HT-29 (cell line): ENCODE results near the gene TMEM59L. TPM values are rescaled to one million over a fixed set of nuclear protein-coding genes. Genes with fewer than 3 reads are reported as not detected.
A peak's percentile ranks its signal among the peaks of the same experiment; 100 is the strongest.

ENCODE experiments used
- DNase-seq: peaks from one replicate; pipeline ENCODE4 v3.0.0-alpha.2; 2015; ENCODE audit warnings: low spot score
- total RNA-seq: library from RNA; depleted of rRNA; stranded (reverse); fragments of >200 nt; shearing (Covaris generic); gene quantifications from 2 replicates; pipeline ENCODE4 v1.2.3, GENCODE V29; 2014

Gene TMEM59L
- total RNA-seq, 1 experiment from 2014 or later: not detected

DNA sequence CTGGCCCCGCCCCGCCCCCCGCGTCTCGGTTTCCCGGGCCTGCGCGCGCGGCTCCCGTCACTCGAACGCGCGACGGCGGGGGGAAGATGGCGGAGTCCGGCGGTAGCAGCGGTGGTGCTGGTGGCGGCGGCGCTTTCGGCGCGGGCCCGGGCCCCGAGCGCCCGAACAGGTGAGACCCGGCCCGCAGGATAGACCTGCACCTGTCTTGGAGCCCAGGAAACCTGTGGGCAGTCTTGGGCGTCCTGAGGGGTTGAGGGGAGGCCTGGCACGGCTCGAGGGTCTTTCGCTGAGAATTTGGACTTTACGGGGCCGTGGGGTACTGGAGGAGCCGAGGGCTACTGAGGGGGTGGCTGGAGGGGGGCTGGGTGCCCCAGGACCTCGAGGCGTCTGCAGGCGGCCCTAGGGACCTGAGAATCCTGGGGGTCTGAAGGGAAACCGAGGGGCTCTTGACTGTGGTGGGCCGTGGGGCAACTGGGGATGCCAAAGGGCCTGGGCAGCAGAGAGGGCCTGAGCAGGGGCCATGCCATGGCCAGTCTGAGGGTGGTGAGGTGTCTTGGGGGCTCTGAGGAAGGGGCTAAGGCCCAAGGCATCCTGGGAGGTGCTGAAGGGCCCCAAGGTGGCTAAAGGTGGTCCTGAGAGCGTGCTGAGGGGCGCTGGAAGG is 24.4 kb downstream of the TMEM59L start, which contains the start of gene KLHL26:
TSS of gene KLHL26 (plus strand) at position 60 of the 661 bp plus-strand sequence. CDS start at position 87, 27 bp downstream.
- DNase-seq: no peak

- DNase-seq: peak; percentile 46
These were observed 25.3 kb downstream of the TMEM59L start for GRCh38 chr19:18637673-18638630.

GRCh38 chr19:18639706-18640243 is 27.1 kb downstream of the TMEM59L start:
- no peak for DNase-seq

GRCh38 chr19:18644196-18645034 is 31.7 kb downstream of the TMEM59L start:
- DNase-seq: no peak

DNA sequence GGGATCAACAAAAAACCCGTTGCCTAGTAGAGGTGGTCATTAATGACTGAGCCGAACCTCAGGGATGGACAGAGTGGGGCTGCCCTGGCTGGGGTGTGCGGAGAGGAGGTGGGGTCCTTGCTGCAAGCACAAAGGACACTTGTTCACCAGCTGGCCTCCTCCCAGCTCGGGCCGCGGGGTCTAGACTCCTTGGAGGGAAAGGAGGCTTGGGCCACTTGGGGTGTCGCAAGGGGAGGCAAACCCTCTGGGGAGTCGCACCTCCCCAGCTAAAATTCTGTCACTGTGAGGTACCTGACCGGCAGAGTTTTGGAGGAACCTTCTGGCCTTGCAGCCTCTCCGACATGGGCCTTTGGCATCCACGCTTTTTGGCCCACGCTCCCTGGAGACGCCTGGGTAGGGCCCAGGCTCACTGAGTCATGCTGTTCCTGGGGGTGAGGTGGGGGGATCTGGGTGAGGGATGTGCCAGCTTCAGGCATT is 32.4 kb downstream of the TMEM59L start:
- DNase-seq: no peak

GRCh38 chr19:18646535-18647370 is 34.1 kb downstream of the TMEM59L start:
- no peak for DNase-seq

DNA sequence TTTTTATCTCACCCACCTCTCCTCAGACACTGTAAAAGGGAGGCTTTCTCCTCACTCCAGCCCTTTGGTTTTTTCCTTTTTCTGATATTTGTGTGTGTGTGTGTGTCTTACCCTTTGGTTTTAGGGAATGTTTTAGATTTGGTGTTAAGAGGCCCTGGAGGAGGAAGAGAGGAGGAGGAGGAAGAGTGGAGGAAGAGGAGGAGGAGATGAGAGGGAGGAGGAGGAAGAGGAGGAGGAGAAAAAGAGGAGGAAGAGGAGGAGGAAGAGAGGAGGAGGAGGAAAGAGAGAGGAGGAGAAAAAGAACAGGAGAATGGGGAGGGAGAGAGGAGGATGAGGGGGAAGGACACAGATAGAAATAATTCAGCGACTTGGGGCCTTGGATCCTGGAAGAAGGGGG is 34.7 kb downstream of the TMEM59L start:
- DNase-seq: no peak

DNA sequence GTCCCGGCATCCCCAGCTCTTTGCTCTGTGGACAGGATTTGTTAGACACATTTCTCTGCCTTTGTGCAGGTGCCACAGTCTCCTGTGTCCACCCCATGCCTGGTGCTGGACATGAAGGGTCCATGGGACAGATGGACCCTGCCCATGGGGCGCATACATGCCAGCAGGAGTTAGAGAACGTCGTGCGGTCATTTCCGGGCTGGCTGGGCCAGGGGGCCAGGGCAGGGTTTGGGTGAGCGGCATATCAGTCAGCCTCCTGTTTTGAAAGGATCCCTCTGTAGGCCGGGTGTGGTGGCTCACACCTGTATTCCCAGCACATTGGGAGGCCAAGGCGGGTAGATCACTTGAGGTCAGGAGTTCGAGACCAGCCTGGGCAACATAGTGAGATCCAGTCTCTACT is 35.1 kb downstream of the TMEM59L start:
- no peak for DNase-seq

DNA sequence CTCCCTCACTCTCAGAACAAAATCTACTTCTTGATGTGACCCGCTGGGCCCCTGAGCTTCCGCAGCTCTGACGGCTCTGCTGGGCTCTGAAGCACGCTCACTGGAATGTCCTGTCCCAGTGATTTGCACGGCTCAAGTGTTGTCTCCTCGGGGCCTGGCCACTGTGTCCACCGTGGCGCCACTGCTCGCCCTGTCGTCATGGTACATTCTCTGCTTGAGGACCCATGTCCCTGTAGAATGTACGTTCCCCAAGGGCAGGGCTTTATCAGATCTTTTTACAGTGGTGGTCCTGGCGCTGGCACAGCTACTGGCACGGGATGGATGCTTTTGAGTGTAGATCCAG is 36.3 kb downstream of the TMEM59L start:
- DNase-seq: no peak

DNA sequence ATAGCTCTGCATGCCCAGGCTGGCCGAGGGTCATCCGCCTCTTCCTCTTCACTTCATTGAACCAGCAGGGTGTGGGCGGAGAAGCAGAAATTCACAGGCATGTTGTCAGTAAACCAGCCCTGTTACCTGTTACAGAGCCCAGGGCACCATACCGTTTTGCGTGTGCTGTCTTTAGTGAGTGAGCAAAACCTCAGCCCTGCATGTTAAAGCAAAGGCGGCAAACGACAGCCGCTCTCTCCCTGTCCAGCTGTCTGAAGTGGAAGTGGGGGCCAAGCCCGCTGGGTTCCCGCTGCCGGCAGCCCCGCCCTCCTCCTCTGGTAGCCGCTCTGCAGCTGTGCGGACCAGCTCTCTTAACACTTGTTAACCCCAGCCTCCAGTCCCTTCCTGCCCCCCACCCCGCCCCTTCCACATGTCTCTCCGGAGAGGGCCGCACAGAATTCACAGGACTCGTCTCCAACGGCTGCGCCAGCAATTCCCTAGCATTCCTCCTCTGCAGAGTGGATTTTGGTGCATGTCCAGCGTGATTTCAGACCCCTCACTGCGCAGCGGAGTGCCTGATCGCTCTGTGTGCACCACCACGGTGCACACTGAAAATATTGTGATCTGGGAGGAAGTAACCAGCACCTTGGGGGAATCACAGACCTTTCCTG is 36.8 kb downstream of the TMEM59L start:
- DNase-seq: no peak

- no peak for DNase-seq
These were observed 37.3 kb downstream of the TMEM59L start for GRCh38 chr19:18650021-18650390.

GRCh38 chr19:18650468-18651041 is 37.9 kb downstream of the TMEM59L start:
- DNase-seq: no peak

GRCh38 chr19:18651300-18651699 is 38.6 kb downstream of the TMEM59L start:
- DNase-seq: no peak

- no peak for DNase-seq
These were observed 39.1 kb downstream of the TMEM59L start for GRCh38 chr19:18651733-18652132.

- no peak for DNase-seq
These were observed 41.2 kb downstream of the TMEM59L start for GRCh38 chr19:18653853-18654252.

GRCh38 chr19:18654469-18654868 is 41.8 kb downstream of the TMEM59L start:
- DNase-seq: no peak

GRCh38 chr19:18655173-18655844 is 42.6 kb downstream of the TMEM59L start:
- no peak for DNase-seq

- DNase-seq: no peak
These were observed 43.8 kb downstream of the TMEM59L start for GRCh38 chr19:18656337-18657086.
